NOMO-1 (cell line): Measurements from ENCODE around the gene TOP2A.

Source experiments
- DNase-seq, 2 experiments: peaks; one replicate each; lab custom pipeline; 2025; ENCODE audit not compliant: unreplicated experiment in 2 of 2; lab: John Stamatoyannopoulos, UW

TOP2A gene

GRCh38 chr17:40417609-40418427 is at the start of gene TOP2A:
Gene TOP2A (minus strand): TSS chr17:40417896. CDS start chr17:40417791, 105 bp downstream.
- peak; percentile 98 to 99 for DNase-seq

- DNase-seq: no peak
These were observed 49.7 kb upstream of the TOP2A start for GRCh38 chr17:40467281-40467867.

GRCh38 chr17:40466298-40466971 is 48.7 kb upstream of the TOP2A start:
- no peak for DNase-seq

GRCh38 chr17:40464392-40464855 is 46.7 kb upstream of the TOP2A start:
- no peak for DNase-seq

GRCh38 chr17:40463122-40463550 is 45.4 kb upstream of the TOP2A start:
- DNase-seq: no peak

- DNase-seq: no peak
These were observed 44.8 kb upstream of the TOP2A start for GRCh38 chr17:40462343-40463121.

GRCh38 chr17:40461732-40462342 is 44.1 kb upstream of the TOP2A start:
- no peak for DNase-seq

- no peak for DNase-seq
These were observed 43.5 kb upstream of the TOP2A start for GRCh38 chr17:40460968-40461731.

- DNase-seq: no peak
These were observed 42.9 kb upstream of the TOP2A start for GRCh38 chr17:40460604-40460967.

- no peak for DNase-seq
These were observed 42.2 kb upstream of the TOP2A start for GRCh38 chr17:40459636-40460603.

- no peak for DNase-seq
These were observed 41.3 kb upstream of the TOP2A start for GRCh38 chr17:40458851-40459482.

GRCh38 chr17:40457964-40458791 is 40.5 kb upstream of the TOP2A start:
- DNase-seq: no peak

GRCh38 chr17:40457369-40457768 is 39.7 kb upstream of the TOP2A start:
- DNase-seq: no peak

- DNase-seq: no peak
These were observed 38.8 kb upstream of the TOP2A start for GRCh38 chr17:40456396-40456951.

GRCh38 chr17:40454613-40454995 is 36.9 kb upstream of the TOP2A start:
- no peak for DNase-seq

GRCh38 chr17:40453881-40454612 is 36.4 kb upstream of the TOP2A start:
- DNase-seq: no peak
